ENCODE results near the gene TPST2. TPM values are rescaled to one million over a fixed set of nuclear protein-coding genes. Genes with fewer than 3 reads are reported as not detected.

The TPST2 gene
- total RNA-seq, 2 donors from 2014 or later: 37.7 to 82.3 TPM

DNA sequence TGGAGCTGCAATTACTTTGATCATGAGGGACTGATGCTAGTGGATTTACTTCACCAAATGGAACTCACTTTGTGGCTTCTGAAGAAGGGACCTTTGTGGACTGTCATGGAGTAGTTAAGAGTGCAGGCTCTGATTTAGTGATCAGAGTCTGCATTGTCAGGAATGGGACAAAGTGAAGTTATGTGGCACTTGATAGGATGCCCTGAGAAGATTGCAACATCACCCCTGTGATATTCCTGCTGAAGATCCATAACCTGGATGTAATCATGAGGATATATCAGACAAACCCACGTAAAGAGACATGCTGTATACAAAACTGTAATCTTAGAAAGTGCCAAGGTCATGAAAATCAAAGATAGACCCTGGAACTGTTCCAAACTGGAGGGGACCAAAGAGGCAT, 76.1 kb downstream of the TPST2 start:
- no peak for DNase-seq (ENCODE audit: low spot score)
- TF ChIP-seq, protein P1, sequence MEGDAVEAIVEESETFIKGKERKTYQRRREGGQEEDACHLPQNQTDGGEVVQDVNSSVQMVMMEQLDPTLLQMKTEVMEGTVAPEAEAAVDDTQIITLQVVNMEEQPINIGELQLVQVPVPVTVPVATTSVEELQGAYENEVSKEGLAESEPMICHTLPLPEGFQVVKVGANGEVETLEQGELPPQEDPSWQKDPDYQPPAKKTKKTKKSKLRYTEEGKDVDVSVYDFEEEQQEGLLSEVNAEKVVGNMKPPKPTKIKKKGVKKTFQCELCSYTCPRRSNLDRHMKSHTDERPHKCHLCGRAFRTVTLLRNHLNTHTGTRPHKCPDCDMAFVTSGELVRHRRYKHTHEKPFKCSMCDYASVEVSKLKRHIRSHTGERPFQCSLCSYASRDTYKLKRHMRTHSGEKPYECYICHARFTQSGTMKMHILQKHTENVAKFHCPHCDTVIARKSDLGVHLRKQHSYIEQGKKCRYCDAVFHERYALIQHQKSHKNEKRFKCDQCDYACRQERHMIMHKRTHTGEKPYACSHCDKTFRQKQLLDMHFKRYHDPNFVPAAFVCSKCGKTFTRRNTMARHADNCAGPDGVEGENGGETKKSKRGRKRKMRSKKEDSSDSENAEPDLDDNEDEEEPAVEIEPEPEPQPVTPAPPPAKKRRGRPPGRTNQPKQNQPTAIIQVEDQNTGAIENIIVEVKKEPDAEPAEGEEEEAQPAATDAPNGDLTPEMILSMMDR (IDR thresholded peaks at IDR 0.05): no peak
- Histone ChIP-seq H3K36me3 (peaks cover 13% of the 10 kb centered on the region), H3K27ac (no peak overlapping the region), H3K27me3 (replicated peaks; ENCODE audit: insufficient read depth) (no peaks in the 10 kb centered on the region), H3K4me1 (ENCODE audit: control insufficient read depth in 1 of 2, low read depth in 2 of 2) (peaks cover 14 to 20% of the 10 kb centered on the region in 2 donors), H3K4me3 (no peak overlapping the region), H3K9me3 (no peaks in the 10 kb centered on the region)
- no peak for ATAC-seq (ENCODE audit: insufficient number of reproducible peaks, low FRiP score, low read depth)

DNA sequence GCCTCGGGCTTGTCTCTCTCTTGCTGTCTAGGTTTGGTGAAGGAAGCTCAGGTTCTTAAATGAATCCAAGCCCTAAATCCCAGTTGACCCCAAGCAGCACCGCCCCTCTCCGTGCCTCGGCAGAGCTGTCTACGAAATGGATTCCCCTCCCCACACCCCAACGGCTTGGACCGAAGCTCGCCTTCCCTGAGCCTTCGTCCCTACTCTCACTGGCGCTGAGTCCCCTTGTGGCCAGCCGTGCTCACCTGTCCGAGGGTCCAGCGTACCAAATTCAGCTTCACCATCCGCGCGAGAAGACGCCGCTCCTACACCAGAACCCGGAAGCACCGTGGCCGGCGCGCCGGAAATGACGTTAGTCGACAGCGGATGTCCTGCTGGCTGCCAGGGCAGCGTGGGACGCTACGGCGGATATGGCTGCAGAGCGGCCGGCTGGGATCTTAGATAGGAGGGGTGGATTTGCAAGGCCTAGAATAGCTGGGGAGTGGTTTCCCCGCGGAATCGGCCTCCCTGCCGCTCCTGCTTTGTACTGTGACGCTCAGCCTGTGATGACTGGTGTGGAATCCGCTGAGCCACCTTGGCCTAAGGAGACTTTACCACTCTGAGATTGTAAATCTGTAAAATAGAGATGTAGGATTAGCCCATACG, 77.7 kb downstream of the TPST2 start, which contains the start of gene TFIP11:
Gene TFIP11, minus strand, starts transcription at position 325 of the 645 bp plus-strand sequence. CDS start 2,201 bp downstream, outside the sequence.
- no peaks in the 10 kb centered on the region for H3K9me3 ChIP-seq
- peak; percentile 75 for ATAC-seq (ENCODE audit: insufficient number of reproducible peaks, low FRiP score, low read depth)
- H3K36me3 ChIP-seq: peaks cover 25% of the 10 kb centered on the region
- TF ChIP-seq, protein P1 (IDR thresholded peaks at IDR 0.05): no peak
- peak within 1 kb of the TSS; percentile 49 to 63 for H3K27ac ChIP-seq
- H3K4me3 ChIP-seq: peak within 1 kb of the TSS; percentile 75
- H3K4me1 ChIP-seq (ENCODE audit: control insufficient read depth in 1 of 2, low read depth in 2 of 2): peaks cover 14 to 20% of the 10 kb centered on the region in 2 donors
- peak; percentile 89 for DNase-seq (ENCODE audit: low spot score)
- no peaks in the 10 kb centered on the region for H3K27me3 ChIP-seq (replicated peaks; ENCODE audit: insufficient read depth)

DNA sequence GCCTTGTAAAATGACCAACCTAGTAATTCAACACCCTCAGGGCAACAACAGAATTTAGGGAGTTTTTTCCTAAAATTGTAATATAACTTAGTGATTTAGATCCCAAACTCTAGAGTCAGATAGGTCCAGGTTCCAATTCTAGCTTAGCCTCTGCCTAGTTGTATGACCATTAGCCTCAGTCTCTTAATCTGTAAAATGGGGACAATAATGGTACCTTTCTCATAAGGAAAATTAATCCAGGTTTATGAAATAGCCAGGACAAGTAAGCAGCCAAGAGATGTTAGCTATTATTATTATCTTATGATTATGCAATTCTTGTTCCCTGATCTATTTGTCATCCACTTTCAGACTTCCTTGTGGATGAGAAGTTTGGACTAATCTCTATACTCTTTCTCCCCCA, 81.8 kb downstream of the TPST2 start:
- Histone ChIP-seq H3K27me3 (replicated peaks; ENCODE audit: insufficient read depth) (no peaks in the 10 kb centered on the region), H3K4me3 (no peak overlapping the region), H3K36me3 (peaks cover 61% of the 10 kb centered on the region), H3K27ac (no peak overlapping the region), H3K4me1 (ENCODE audit: control insufficient read depth in 1 of 2, low read depth in 2 of 2) (peaks cover 11 to 16% of the 10 kb centered on the region in 2 donors), H3K9me3 (no peaks in the 10 kb centered on the region)
- DNase-seq (ENCODE audit: low spot score) (no peak), ATAC-seq (ENCODE audit: insufficient number of reproducible peaks, low FRiP score, low read depth) (no peak)
- TF ChIP-seq, protein P1 (IDR thresholded peaks at IDR 0.05): no peak

DNA sequence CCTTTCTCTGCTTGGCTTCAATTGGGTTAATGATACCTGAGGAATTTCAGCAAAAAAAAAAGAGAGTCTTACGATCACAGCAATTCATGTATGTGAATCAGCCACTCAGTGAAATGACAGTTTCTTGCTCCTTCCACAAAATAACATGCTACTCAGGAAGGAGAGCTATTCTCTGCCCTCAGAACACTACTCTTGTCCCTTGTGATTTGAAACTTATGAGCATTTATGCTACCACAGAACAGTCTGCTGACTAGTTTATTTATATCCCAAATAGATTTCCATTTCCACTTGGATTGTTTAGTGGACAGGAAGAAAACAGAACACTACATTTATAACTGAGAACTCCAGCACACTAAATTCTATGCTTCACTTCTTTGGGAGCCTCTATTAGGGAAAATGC, 86.2 kb downstream of the TPST2 start:
- TF ChIP-seq, protein P1 (IDR thresholded peaks at IDR 0.05): no peak
- H3K27ac ChIP-seq: no peak overlapping the region
- H3K36me3 ChIP-seq: peaks cover 80% of the 10 kb centered on the region
- no peak overlapping the region for H3K4me3 ChIP-seq
- no peak for ATAC-seq (ENCODE audit: insufficient number of reproducible peaks, low FRiP score, low read depth)
- H3K27me3 ChIP-seq (replicated peaks; ENCODE audit: insufficient read depth): no peaks in the 10 kb centered on the region
- DNase-seq (ENCODE audit: low spot score): no peak
- H3K4me1 ChIP-seq (ENCODE audit: control insufficient read depth in 1 of 2, low read depth in 2 of 2): no peaks in the 10 kb centered on the region
- H3K9me3 ChIP-seq: no peaks in the 10 kb centered on the region

DNA sequence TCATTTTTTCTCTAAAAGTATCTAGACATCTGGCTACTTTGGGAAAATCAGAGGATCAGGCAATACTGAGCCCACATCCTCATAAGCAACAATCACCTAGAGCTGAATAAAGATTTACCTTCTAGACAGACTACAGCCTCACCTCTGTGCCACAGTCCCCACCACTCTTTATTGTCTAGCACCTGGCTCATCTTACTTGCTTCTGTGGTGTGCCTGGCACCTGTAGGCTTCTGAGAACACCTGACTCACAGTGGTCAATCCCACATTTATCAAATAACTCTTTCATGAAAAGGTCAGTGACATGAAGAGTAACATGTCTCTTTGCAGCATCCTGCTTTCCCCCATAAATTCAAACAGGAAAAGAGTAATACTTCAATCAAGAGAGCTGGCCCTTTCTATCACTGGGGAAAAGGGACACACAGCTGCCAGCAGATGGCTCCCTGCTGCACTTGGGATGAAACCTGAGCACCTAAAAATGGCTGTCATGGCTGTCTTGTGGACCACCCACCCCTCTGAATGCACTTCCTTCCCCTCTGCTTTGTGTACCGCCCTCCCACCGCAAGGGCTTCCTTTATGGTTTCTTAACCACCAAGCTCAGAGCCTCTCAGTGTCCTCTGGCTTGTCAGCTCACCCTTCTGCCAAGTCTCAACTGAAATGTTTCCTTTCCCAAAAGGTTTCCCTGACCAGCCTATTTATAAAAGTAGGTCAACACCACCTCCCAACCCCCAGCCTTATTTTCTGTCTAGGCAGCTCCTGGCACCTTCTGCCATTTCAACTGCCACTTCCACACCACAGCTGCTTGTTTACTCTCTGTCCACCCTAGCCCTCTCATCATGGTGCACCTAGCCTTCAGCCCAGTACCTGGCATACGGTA, 87.0 kb downstream of the TPST2 start:
- Histone ChIP-seq H3K9me3 (no peaks in the 10 kb centered on the region), H3K4me3 (no peak overlapping the region), H3K4me1 (ENCODE audit: control insufficient read depth in 1 of 2, low read depth in 2 of 2) (no peaks in the 10 kb centered on the region), H3K36me3 (peaks cover 79% of the 10 kb centered on the region), H3K27ac (no peak overlapping the region), H3K27me3 (replicated peaks; ENCODE audit: insufficient read depth) (no peaks in the 10 kb centered on the region)
- no peak for ATAC-seq (ENCODE audit: insufficient number of reproducible peaks, low FRiP score, low read depth)
- TF ChIP-seq, protein P1 (IDR thresholded peaks at IDR 0.05): peak; percentile 23
- DNase-seq (ENCODE audit: low spot score): no peak

Data from thoracic aorta (tissue), 2 donors.